ENCODE results near the gene TIMM29.
"Not testable (repeated sequence)": the region's sequence is repeated elsewhere in the genome, so short reads cannot be mapped to it uniquely, and the experiment has no call there.

The TIMM29 gene

DNA sequence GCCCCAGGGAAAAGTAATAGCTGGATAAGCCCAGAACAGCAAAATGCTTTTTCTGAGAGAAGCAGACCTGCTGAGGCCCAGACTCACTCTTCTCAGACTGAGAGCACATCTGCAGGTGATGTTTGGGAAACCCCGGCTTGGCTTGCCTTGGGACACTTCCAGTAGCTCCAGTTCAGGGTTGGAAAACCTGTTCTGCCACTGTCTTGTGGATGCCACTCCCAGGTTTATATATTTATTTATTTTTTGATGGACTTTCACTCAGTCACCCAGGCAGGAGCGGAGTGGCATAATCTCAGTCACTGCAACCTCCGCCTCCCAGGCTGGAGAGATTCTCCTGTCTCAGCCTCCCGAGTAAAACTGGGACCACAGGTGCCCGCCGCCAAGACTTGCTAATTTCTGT lies 24.2 kb downstream of the TIMM29 start:
- no peak for DNase-seq (ENCODE audit: low read depth, low spot score)
- POLR2A ChIA-PET = no interaction called here
- no peak for TF ChIP-seq CTCF (IDR thresholded peaks at IDR 0.05; ENCODE audit: insufficient read depth, low read length, missing control alignments)
- H3K4me3 ChIP-seq (ENCODE audit: low read depth, low read length) = no peak overlapping the region
- CTCF ChIA-PET = interaction anchor here (2.9 kb wide), 1 partner anchor 11 kb away, joined by 33 read pairs; no protein-coding TSS in a partner anchor

DNA sequence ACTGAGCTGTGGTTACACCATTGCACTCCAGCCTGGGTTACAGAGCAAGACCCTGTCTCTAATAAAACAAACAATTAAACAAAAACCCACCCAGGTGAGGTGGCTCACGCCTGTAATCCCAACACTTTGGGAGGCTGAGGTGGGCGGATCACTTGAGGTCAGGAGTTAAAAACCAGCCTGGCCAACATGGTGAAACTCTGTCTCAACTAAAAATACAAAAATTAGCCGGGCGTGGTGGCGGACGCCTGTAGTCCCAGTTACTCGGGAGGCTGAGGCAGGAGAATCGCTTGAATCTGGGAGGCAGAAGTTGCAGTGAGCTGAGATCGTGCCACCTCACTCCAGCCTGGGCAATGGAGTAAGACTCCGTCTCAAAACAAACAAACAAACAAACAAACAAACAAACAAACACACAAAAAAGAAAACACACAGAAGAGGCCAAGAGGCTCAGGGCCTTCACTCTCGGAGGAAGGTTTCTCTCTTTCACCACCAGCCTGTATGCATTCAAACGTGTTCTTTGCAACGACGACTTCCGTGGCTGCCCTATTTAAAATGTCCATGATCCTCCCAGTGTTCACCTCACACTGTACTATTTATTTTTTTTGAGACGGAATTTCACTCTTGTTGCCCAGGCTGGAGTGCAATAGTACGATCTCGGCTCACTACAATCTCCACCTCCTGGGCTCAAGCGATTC lies 30.8 kb downstream of the TIMM29 start:
- H3K4me3 ChIP-seq (ENCODE audit: low read depth, low read length); DNase-seq (ENCODE audit: low read depth, low spot score): not testable (repeated sequence)
- CTCF ChIA-PET = interaction anchor here (1.0 to 5.2 kb wide), 4 partner anchors 14 to 24 kb away, joined by 3 to 36 read pairs (median 14); no protein-coding TSS in a partner anchor
- POLR2A ChIA-PET = interaction anchor here (0.6 kb wide), 1 partner anchor 410 kb away, joined by 4 read pairs; no protein-coding TSS in a partner anchor

DNA sequence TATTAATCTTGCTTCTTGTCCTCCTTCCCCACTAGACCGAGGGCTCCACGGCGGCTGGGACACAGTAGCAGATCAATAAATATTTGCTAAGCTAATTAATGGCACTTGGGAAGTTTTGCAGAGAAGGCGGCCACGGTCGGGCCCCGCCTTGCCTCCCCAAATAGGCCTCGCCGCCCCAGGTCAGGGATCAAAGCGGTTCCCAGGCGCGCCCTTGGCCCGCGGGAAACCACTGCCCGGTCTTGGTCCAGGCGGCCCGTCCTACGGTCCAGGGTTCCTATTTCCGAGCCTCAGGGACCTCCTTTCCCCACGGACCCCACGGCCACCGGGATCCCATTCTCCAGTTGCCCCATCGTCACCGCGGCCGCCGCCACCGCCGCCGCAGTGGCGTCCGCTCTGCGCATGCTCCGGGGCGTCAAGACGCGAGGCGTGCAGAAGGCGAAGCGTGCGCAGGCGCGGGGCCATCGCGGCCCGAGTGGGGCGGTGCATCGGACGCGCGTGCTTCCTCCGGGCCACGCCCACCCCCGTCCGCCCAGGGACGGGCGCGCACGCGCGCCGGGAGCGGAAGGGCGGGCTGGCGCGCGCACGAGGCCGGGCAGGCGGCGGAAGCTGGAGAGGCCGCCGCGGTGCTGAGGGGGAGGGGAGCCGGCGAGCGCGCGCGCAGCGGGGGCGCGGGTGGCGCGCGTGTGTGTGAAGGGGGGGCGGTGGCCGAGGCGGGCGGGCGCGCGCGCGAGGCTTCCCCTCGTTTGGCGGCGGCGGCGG lies 31.9 kb downstream of the TIMM29 start, which contains the start of gene SMARCA4:
SMARCA4 (plus strand) TSS at position 717 of the 759 bp plus-strand sequence. CDS start 23,122 bp downstream, outside the sequence.
- ChIA-PET CTCF (interaction anchor here (1.0 to 5.2 kb wide), 5 partner anchors 10 to 24 kb away, joined by 3 to 36 read pairs (median 7); no protein-coding TSS in a partner anchor), POLR2A (interaction anchor here (0.7 to 1.1 kb wide), 3 partner anchors 8 to 116 kb away, joined by 3 to 5 read pairs (median 3); no protein-coding TSS in a partner anchor)
- peak within 1 kb of the TSS; percentile 86 for H3K4me3 ChIP-seq (ENCODE audit: low read depth, low read length)
- peak; percentile 40 for DNase-seq (ENCODE audit: low read depth, low spot score)
- TF ChIP-seq CTCF (IDR thresholded peaks at IDR 0.05; ENCODE audit: insufficient read depth, low read length, missing control alignments) = no peak

- no peak for DNase-seq (ENCODE audit: low read depth, low spot score)
- ChIA-PET CTCF (interaction anchor here (0.6 to 5.2 kb wide), 4 partner anchors 9 to 39 kb away, joined by 3 to 36 read pairs (median 6); no protein-coding TSS in a partner anchor), POLR2A (interaction anchor here (0.7 to 1.1 kb wide), 3 partner anchors 9 to 116 kb away, joined by 3 to 5 read pairs (median 3); no protein-coding TSS in a partner anchor)
- peak overlapping the region; percentile 86 for H3K4me3 ChIP-seq (ENCODE audit: low read depth, low read length)
- TF ChIP-seq CTCF (IDR thresholded peaks at IDR 0.05; ENCODE audit: insufficient read depth, low read length, missing control alignments) = no peak
Observed at GRCh38 chr19:10961073-10961860, 32.7 kb downstream of the TIMM29 start.

- DNase-seq (ENCODE audit: low read depth, low spot score) = no peak
- POLR2A ChIA-PET = no interaction called here
- peak overlapping the region; percentile 16 for H3K4me3 ChIP-seq (ENCODE audit: low read depth, low read length)
- CTCF ChIA-PET = interaction anchor here (1.0 to 2.4 kb wide), 2 partner anchors 21 to 73 kb away, joined by 3 to 8 read pairs; no protein-coding TSS in a partner anchor
- TF ChIP-seq CTCF (IDR thresholded peaks at IDR 0.05; ENCODE audit: insufficient read depth, low read length, missing control alignments) = no peak
Observed at GRCh38 chr19:10962863-10963262, 34.3 kb downstream of the TIMM29 start.

DNA sequence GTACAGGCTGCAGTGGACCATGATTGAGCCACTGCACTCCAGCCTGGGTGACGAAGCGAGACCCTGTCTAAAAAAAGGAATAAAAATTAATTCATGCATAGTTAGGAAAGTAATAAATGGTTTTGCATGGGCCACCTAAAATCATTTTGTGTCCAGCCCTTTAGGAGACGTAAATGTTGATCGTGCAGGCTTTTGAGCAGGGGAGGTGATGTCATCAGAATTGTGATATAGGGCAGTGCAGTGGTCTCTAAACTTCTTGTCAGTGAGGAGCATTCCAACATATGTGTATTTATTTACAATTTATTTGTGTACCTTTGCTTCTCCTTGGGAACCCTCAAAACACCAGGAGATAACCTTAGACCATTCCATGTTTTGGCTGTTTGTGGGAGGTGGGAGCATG lies 35.3 kb downstream of the TIMM29 start:
- no peak overlapping the region for H3K4me3 ChIP-seq (ENCODE audit: low read depth, low read length)
- ChIA-PET POLR2A (no interaction called here), CTCF (interaction anchor here (1.0 to 2.4 kb wide), 3 partner anchors 22 to 72 kb away, joined by 3 to 8 read pairs (median 6); no protein-coding TSS in a partner anchor)
- DNase-seq (ENCODE audit: low read depth, low spot score) = no peak
- no peak for TF ChIP-seq CTCF (IDR thresholded peaks at IDR 0.05; ENCODE audit: insufficient read depth, low read length, missing control alignments)
